A549 (cell line): ENCODE results near the gene SLC38A11.

ENCODE experiments used
- CBX2 ChIP-seq: fragments of 200-600 bp; sonication (generic); IDR thresholded peaks from 2 replicates; pipeline ENCODE4 v1.6.1; 2016; ENCODE audit warnings: low read depth, mild to moderate bottlenecking, borderline replicate concordance
- CHD2 ChIP-seq: fragments of 150-350 bp; IDR thresholded peaks from 2 replicates; pipeline ENCODE4 v1.6.1; 2014; ENCODE audit warnings: low read length; ENCODE audit not compliant: partially characterized antibody
- CTCF ChIP-seq: fragments of >200 bp; sonication (Bioruptor Twin); formaldehyde crosslinking; IDR thresholded peaks from 3 replicates; pipeline ENCODE4 v1.5.1; 2016
- ESRRA ChIP-seq: fragments of 150-350 bp; IDR thresholded peaks from 2 replicates; pipeline ENCODE4 v1.6.1; 2014; ENCODE audit warnings: mild to moderate bottlenecking, low read length, borderline replicate concordance
- FOSL2 ChIP-seq, 2 experiments: fragments of 450-650 bp in 1 of 2; fragments of >200 bp in 1 of 2; sonication (Bioruptor Twin) in 1 of 2; formaldehyde crosslinking; IDR thresholded peaks; 2 replicates each; pipeline versions ENCODE4 v1.5.0 to v1.6.1; 2016 to 2020; ENCODE audit warnings: mild to moderate bottlenecking in 1 of 2, moderate library complexity in 1 of 2
- NPAS2 ChIP-seq: fragments of 250-450 bp; sonication (Bioruptor Pico); IDR thresholded peaks from 2 replicates; pipeline ENCODE4 v1.8.0; 2022; ENCODE audit warnings: mild to moderate bottlenecking, moderate library complexity, borderline replicate concordance
- POLR2A ChIP-seq: IDR thresholded peaks from 2 replicates; pipeline ENCODE4 v1.6.1; 2012; ENCODE audit warnings: mild to moderate bottlenecking, low read length
- POLR2AphosphoS2 ChIP-seq: conservative IDR thresholded peaks from 2 replicates; pipeline ENCODE4 v1.6.1; 2012; ENCODE audit warnings: low read length, improper control_type of control experiment, inconsistent platforms
- ZFP36 ChIP-seq: fragments of 450-650 bp; IDR thresholded peaks from 2 replicates; pipeline ENCODE4 v1.6.1; 2014; ENCODE audit warnings: borderline replicate concordance; ENCODE audit not compliant: partially characterized antibody
- TF ChIP-seq, protein P1 (sequence below): IDR thresholded peaks from 2 replicates; pipeline ENCODE4 v1.6.1; 2012
- TF ChIP-seq, protein P2 (sequence below): fragments of 450-650 bp; IDR thresholded peaks from 2 replicates; pipeline ENCODE4 v1.6.1; 2014; ENCODE audit warnings: antibody characterized with exemption
- TF ChIP-seq, protein P3 (sequence below): IDR thresholded peaks from 2 replicates; pipeline ENCODE4 v1.6.1; 2012
- TF ChIP-seq, protein P4 (sequence below): IDR thresholded peaks from 2 replicates; pipeline ENCODE4 v1.6.1; 2012; ENCODE audit warnings: low read depth, borderline replicate concordance

- TF ChIP-seq CTCF (no peak), NPAS2 (CRISPR knock-in tag) (no peak), POLR2A (no peak), POLR2AphosphoS2 (no peak), ESRRA (no peak), CHD2 (no peak), ZFP36 (no peak), FOSL2 (IDR thresholded peaks at IDR 0.05) (no peak), FOSL2 (CRISPR knock-in tag; IDR thresholded peaks at IDR 0.05) (no peak), CBX2 (no peak)
- TF ChIP-seq, protein P1, sequence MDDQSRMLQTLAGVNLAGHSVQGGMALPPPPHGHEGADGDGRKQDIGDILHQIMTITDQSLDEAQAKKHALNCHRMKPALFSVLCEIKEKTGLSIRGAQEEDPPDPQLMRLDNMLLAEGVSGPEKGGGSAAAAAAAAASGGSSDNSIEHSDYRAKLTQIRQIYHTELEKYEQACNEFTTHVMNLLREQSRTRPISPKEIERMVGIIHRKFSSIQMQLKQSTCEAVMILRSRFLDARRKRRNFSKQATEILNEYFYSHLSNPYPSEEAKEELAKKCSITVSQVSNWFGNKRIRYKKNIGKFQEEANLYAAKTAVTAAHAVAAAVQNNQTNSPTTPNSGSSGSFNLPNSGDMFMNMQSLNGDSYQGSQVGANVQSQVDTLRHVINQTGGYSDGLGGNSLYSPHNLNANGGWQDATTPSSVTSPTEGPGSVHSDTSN: no peak
- TF ChIP-seq, protein P2, sequence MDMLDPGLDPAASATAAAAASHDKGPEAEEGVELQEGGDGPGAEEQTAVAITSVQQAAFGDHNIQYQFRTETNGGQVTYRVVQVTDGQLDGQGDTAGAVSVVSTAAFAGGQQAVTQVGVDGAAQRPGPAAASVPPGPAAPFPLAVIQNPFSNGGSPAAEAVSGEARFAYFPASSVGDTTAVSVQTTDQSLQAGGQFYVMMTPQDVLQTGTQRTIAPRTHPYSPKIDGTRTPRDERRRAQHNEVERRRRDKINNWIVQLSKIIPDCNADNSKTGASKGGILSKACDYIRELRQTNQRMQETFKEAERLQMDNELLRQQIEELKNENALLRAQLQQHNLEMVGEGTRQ: no peak
- TF ChIP-seq, protein P3, sequence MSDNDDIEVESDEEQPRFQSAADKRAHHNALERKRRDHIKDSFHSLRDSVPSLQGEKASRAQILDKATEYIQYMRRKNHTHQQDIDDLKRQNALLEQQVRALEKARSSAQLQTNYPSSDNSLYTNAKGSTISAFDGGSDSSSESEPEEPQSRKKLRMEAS: no peak
- TF ChIP-seq, protein P4, sequence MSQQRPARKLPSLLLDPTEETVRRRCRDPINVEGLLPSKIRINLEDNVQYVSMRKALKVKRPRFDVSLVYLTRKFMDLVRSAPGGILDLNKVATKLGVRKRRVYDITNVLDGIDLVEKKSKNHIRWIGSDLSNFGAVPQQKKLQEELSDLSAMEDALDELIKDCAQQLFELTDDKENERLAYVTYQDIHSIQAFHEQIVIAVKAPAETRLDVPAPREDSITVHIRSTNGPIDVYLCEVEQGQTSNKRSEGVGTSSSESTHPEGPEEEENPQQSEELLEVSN: no peak
Measured at GRCh38 chr2:164846276-164846675, 109.0 kb downstream of the SLC38A11 start.
